GM12892 (cell line): ENCODE results near the gene MRPL33.

Experiments used
- DNase-seq: peaks from one replicate; pipeline ENCODE4 v3.0.0; 2011; ENCODE audit not compliant: insufficient read length
- FAIRE-seq: peaks from 2 replicates; lab custom pipeline; 2011; peaks lifted over from hg19 to GRCh38; lab: Jason Lieb, UNC
- POLR2A ChIP-seq: IDR thresholded peaks from 2 replicates; pipeline ENCODE4 v1.6.1; 2011; ENCODE audit warnings: low read depth, low read length, control low read depth
- POLR2AphosphoS5 ChIP-seq: IDR thresholded peaks from 2 replicates; pipeline ENCODE4 v1.6.1; 2011; ENCODE audit warnings: low read depth, low read length, control low read depth
- TAF1 ChIP-seq: IDR thresholded peaks from 2 replicates; pipeline ENCODE4 v1.6.1; 2011; ENCODE audit warnings: low read depth, mild to moderate bottlenecking, control low read depth, low read length, borderline replicate concordance

Gene MRPL33

GRCh38 chr2:27795093-27795834 lies 23.7 kb downstream of the MRPL33 start:
- TF ChIP-seq TAF1: no peak
- FAIRE-seq: no peak

GRCh38 chr2:27795868-27796277 lies 24.4 kb downstream of the MRPL33 start:
- no peak for TF ChIP-seq POLR2AphosphoS5
- no peak for TF ChIP-seq POLR2A
- no peak for TF ChIP-seq TAF1
- DNase-seq (no peak), FAIRE-seq (no peak)

More at GRCh38 chr2:27795093-27795834, 23.7 kb downstream of the MRPL33 start:
- DNase-seq: no peak

GRCh38 chr2:27796791-27797765 lies 25.6 kb downstream of the MRPL33 start:
- FAIRE-seq: no peak
- no peak for DNase-seq
- no peak for TF ChIP-seq POLR2AphosphoS5
- no peak for TF ChIP-seq TAF1
- TF ChIP-seq POLR2A: no peak

- FAIRE-seq: no peak
- TF ChIP-seq POLR2AphosphoS5: no peak
- no peak for DNase-seq
Measured at GRCh38 chr2:27797841-27798240, 26.3 kb downstream of the MRPL33 start.

- TF ChIP-seq TAF1 (no peak), POLR2A (no peak), POLR2AphosphoS5 (no peak)
- FAIRE-seq (no peak), DNase-seq (no peak)
Measured at GRCh38 chr2:27798486-27798885, 27.0 kb downstream of the MRPL33 start.

GRCh38 chr2:27798948-27799645 lies 27.6 kb downstream of the MRPL33 start:
- DNase-seq (no peak), FAIRE-seq (no peak)
- TF ChIP-seq POLR2A (no peak), POLR2AphosphoS5 (no peak), TAF1 (no peak)

GRCh38 chr2:27799646-27800010 lies 28.1 kb downstream of the MRPL33 start:
- DNase-seq: no peak
- TF ChIP-seq TAF1: no peak
- no peak for TF ChIP-seq POLR2AphosphoS5
- TF ChIP-seq POLR2A: no peak
- no peak for FAIRE-seq

- TF ChIP-seq TAF1 (no peak), POLR2AphosphoS5 (no peak), POLR2A (no peak)
- FAIRE-seq: no peak
- DNase-seq: no peak
Measured at GRCh38 chr2:27800856-27801255, 29.3 kb downstream of the MRPL33 start.

GRCh38 chr2:27802547-27802946 lies 31.0 kb downstream of the MRPL33 start:
- no peak for TF ChIP-seq POLR2A
- TF ChIP-seq POLR2AphosphoS5: no peak
- TF ChIP-seq TAF1: no peak
- FAIRE-seq: no peak
- no peak for DNase-seq

GRCh38 chr2:27803046-27803445 lies 31.5 kb downstream of the MRPL33 start:
- FAIRE-seq (no peak), DNase-seq (no peak)
- no peak for TF ChIP-seq POLR2AphosphoS5

GRCh38 chr2:27804146-27804545 lies 32.6 kb downstream of the MRPL33 start:
- FAIRE-seq: no peak
- no peak for DNase-seq
- no peak for TF ChIP-seq POLR2A
- no peak for TF ChIP-seq POLR2AphosphoS5
- TF ChIP-seq TAF1: no peak

GRCh38 chr2:27805180-27805579 lies 33.7 kb downstream of the MRPL33 start:
- DNase-seq: no peak
- TF ChIP-seq POLR2A (no peak), TAF1 (no peak), POLR2AphosphoS5 (no peak)
- no peak for FAIRE-seq
